HUES64 (cell line): ENCODE measurements around the gene APOBEC3G. TPM values are rescaled to one million over a fixed set of nuclear protein-coding genes. Genes with fewer than 3 reads are reported as not detected.
"Not testable (repeated sequence)": the region's sequence is repeated elsewhere in the genome, so short reads cannot be mapped to it uniquely, and the experiment has no call there.

Source experiments
- H3K27ac ChIP-seq: 2 replicates; pipeline ENCODE4 v1.7.0; 2013; ENCODE audit warnings: low read depth, low read length, inconsistent platforms
- H3K27me3 ChIP-seq: 2 replicates; pipeline ENCODE4 v1.6.1; 2013; ENCODE audit warnings: mild to moderate bottlenecking, low read length; ENCODE audit not compliant: insufficient read depth
- H3K36me3 ChIP-seq: 2 replicates; pipeline ENCODE4 v1.6.1; 2013; ENCODE audit warnings: mild to moderate bottlenecking, low read length; ENCODE audit not compliant: insufficient read depth
- H3K4me1 ChIP-seq: 2 replicates; pipeline ENCODE4 v1.6.1; 2013; ENCODE audit warnings: mild to moderate bottlenecking, low read length, moderate library complexity; ENCODE audit not compliant: insufficient read depth
- H3K4me3 ChIP-seq: 2 replicates; pipeline ENCODE4 v1.5.1; 2013; ENCODE audit warnings: mild to moderate bottlenecking, low read length, moderate library complexity
- H3K9ac ChIP-seq: 2 replicates; pipeline ENCODE4 v1.6.1; 2013; ENCODE audit warnings: mild to moderate bottlenecking, low read depth, low read length
- H3K9me3 ChIP-seq: 2 replicates; pipeline ENCODE4 v1.6.1; 2013; ENCODE audit warnings: low read depth, low read length; ENCODE audit not compliant: insufficient read depth
- WGBS: fragments of 150-250, 120-280 bp; methylation state at CpG from one replicate; pipeline ENCODE4 v1.1.7; 2013; ENCODE audit warnings: missing lambda C conversion rate; 5-methylcytosine and 5-hydroxymethylcytosine counted together
- polyA plus RNA-seq, 2 experiments: library from polyadenylated mRNA; stranded (reverse); fragments of 50-300 nt; gene quantifications; one replicate each; pipeline ENCODE4 v1.2.3, GENCODE V29; 2013

APOBEC3G gene
- 2.2 TPM for polyA plus RNA-seq (2013, experiment 1 of 2)
- polyA plus RNA-seq (2013, experiment 2 of 2), result 2.4 TPM

DNA sequence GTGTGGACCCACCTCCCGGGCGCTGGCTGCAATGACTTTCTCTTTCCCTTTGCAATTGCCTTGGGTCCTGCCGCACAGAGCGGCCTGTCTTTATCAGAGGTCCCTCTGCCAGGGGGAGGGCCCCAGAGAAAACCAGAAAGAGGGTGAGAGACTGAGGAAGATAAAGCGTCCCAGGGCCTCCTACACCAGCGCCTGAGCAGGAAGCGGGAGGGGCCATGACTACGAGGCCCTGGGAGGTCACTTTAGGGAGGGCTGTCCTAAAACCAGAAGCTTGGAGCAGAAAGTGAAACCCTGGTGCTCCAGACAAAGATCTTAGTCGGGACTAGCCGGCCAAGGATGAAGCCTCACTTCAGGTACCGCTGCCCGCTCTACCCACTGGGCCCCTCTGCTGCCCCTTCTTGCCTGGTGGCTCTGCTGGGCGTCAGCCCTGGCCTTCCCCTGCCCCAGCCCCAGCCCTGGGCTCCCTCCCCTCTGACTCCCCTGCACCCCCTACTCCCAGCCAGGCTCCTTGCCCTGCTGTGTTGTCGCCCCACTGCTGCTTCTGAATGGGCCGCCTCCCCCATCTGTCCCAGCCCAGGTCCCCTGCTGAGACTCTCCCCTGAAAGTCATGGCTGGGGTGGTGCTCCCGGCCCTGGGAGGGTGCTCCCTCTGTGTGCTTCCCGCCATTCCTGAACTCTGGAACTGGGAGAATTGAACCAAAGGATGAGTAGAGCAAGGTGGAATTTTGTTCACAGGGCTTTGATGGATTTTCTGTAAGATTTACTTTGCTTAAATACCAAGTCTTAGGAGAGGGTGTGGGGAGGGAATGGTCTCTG is at the start of gene APOBEC3G:
APOBEC3G (plus strand) TSS at position 250 of the 815 bp plus-strand sequence; CDS start at position 337, 87 bp downstream.
- not testable (repeated sequence) for H3K9ac ChIP-seq, H3K4me1 ChIP-seq, H3K27ac ChIP-seq, H3K27me3 ChIP-seq, H3K9me3 ChIP-seq, H3K36me3 ChIP-seq
- peak within 1 kb of the TSS; percentile 31 for H3K4me3 ChIP-seq
- 42% methylated on average over 13 of the region's 17 CpGs for WGBS

- Histone ChIP-seq H3K27ac (no peak overlapping the region), H3K4me1 (peaks cover 15% of the 10 kb centered on the region), H3K9ac (no peak overlapping the region), H3K36me3 (peaks cover 4% of the 10 kb centered on the region; the same call in 1 of the 2 replicates), H3K9me3 (no peaks in the 10 kb centered on the region), H3K4me3 (no peak overlapping the region), H3K27me3 (no peaks in the 10 kb centered on the region)
- WGBS, result 81% methylated on average over 4 of the region's 4 CpGs
Observed at GRCh38 chr22:39027717-39028116, 49.4 kb upstream of the APOBEC3G start.

DNA sequence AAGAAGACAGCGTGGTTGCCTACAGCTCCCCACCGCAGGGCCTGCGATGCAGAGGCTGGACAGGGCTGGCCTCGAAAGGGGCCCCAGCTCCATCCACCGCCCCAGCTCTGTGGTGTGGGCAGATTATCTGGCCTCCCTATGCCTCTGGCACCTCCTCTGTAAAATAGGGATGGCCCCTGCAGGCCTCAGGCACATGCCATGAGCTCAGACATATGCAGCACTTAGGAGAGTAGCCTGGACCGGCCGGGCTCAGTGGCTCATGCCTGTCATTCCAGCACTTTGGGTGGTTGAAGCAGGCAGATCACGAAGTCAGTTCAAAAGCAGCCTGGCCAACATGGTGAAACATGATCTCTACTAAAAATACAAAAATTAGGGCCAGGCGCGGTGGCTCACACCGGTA is 48.8 kb upstream of the APOBEC3G start:
- 87% methylated on average over 11 of the region's 11 CpGs for WGBS
- H3K9ac ChIP-seq, result no peak overlapping the region
- no peaks in the 10 kb centered on the region for H3K27me3 ChIP-seq
- H3K36me3 ChIP-seq, result peaks cover 4% of the 10 kb centered on the region; the same call in 1 of the 2 replicates
- H3K4me3 ChIP-seq, result no peak overlapping the region
- H3K27ac ChIP-seq, result no peak overlapping the region
- H3K9me3 ChIP-seq, result no peaks in the 10 kb centered on the region
- H3K4me1 ChIP-seq, result peaks cover 15% of the 10 kb centered on the region

DNA sequence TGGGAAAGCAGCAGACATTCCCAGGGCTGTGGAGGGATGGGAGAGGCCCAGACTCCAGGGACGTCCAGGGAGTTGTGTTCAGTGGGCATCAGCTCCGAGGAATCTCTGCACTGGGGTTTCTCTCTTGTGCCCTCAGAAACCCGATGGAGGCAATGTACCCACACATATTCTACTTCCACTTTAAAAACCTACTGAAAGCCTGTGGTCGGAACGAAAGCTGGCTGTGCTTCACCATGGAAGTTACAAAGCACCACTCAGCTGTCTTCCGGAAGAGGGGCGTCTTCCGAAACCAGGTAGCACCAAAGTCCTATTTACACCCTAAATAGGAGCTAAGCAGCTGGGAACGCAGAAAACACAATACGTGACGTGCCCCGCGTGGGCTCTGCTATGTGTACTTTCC is 47.8 kb upstream of the APOBEC3G start:
- no peak overlapping the region for H3K4me3 ChIP-seq
- WGBS, result 93% methylated on average over 13 of the region's 13 CpGs
- H3K27ac ChIP-seq, result no peak overlapping the region
- peaks cover 15% of the 10 kb centered on the region for H3K4me1 ChIP-seq
- no peaks in the 10 kb centered on the region for H3K27me3 ChIP-seq
- peaks cover 4% of the 10 kb centered on the region; the same call in 1 of the 2 replicates for H3K36me3 ChIP-seq
- no peaks in the 10 kb centered on the region for H3K9me3 ChIP-seq
- no peak overlapping the region for H3K9ac ChIP-seq

DNA sequence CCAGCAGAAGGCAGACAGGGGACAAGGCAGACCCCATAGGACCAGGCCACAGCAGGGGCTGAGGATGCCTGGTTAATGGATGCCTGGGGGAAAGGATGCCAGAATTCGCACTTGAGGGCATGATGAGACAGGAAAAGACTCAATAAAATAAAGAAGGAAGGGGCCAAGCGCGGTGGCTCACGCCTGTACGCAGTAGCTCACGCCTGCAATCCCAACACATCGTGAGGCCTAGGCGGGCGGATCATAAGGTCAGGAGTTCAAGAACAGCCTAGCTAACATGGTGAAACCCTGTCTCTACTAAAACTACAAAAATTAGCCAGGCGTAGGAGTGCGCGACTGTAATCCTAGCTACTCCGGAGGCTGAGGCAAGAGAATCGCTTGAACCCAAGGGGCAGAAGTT is 46.4 kb upstream of the APOBEC3G start:
- Histone ChIP-seq H3K4me1 (peaks cover 15% of the 10 kb centered on the region), H3K27ac (no peak overlapping the region), H3K4me3 (no peak overlapping the region), H3K9ac (no peak overlapping the region), H3K27me3 (no peaks in the 10 kb centered on the region), H3K36me3 (no peaks in the 10 kb centered on the region; the same call in 1 of the 2 replicates), H3K9me3 (no peaks in the 10 kb centered on the region)
- 95% methylated on average over 14 of the region's 14 CpGs for WGBS

DNA sequence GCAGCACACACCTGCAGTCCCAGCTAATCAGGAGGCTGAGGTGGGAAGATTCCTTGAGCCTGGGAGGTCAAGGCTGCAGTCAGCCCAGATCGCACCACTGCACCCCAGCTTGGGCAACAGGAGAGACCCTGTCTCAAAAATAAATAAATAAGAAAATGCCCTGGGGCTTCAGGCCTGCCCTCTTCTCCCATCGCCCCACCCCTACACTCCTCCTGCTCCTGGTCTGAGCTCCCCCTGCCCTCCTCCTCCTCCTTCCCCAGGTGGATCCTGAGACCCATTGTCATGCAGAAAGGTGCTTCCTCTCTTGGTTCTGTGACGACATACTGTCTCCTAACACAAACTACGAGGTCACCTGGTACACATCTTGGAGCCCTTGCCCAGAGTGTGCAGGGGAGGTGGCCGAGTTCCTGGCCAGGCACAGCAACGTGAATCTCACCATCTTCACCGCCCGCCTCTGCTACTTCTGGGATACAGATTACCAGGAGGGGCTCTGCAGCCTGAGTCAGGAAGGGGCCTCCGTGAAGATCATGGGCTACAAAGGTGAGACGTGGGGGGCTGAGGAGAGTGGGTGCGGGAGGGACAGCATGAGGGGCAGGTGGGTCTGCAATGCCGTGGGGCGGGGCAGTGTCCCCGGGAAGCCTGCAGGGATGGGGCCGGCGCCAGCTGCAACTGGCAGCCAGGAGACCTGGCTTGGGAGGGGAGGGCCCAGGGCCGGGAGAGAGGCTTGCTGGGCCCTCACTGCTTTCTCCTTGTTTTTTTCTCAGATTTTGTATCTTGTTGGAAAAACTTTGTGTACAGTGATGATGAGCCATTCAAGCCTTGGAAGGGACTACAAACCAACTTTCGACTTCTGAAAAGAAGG is 45.4 kb upstream of the APOBEC3G start:
- H3K9ac ChIP-seq, result 0 out of 2 replicates have a peak overlapping the region, but pooled peaks have one; percentile 31
- not testable (repeated sequence) for H3K27me3 ChIP-seq, H3K36me3 ChIP-seq, H3K9me3 ChIP-seq
- peak overlapping the region; percentile 35; the same call in 1 of the 2 replicates for H3K27ac ChIP-seq
- H3K4me3 ChIP-seq, result peak overlapping the region; percentile 38
- H3K4me1 ChIP-seq, result peaks cover 15% of the 10 kb centered on the region
- 39% methylated on average over 16 of the region's 18 CpGs for WGBS

DNA sequence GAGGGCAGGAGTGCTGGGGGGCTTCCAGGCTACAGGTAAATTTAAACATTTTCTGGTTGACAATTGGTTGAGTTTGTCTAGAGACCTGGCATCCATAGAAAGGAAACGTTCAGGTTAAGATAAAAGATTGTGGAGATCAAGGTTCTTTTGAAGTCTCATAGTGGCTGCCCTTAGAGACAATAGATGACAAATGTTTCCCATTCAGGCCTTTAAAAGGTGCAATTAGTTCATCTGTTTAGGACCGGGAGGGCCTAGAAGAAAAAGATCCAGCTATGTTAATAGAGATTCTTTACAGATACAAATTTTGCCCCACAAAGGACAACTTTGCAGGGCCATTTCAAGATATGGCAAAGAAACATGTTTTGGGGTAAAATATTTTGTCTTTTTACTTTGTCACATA is 40.0 kb upstream of the APOBEC3G start:
- not testable (repeated sequence) for H3K9me3 ChIP-seq, H3K4me3 ChIP-seq, H3K27ac ChIP-seq, H3K36me3 ChIP-seq, H3K9ac ChIP-seq, H3K27me3 ChIP-seq
- H3K4me1 ChIP-seq, result peaks cover 13% of the 10 kb centered on the region
- WGBS, result 24% methylated on average over 2 of the region's 2 CpGs

DNA sequence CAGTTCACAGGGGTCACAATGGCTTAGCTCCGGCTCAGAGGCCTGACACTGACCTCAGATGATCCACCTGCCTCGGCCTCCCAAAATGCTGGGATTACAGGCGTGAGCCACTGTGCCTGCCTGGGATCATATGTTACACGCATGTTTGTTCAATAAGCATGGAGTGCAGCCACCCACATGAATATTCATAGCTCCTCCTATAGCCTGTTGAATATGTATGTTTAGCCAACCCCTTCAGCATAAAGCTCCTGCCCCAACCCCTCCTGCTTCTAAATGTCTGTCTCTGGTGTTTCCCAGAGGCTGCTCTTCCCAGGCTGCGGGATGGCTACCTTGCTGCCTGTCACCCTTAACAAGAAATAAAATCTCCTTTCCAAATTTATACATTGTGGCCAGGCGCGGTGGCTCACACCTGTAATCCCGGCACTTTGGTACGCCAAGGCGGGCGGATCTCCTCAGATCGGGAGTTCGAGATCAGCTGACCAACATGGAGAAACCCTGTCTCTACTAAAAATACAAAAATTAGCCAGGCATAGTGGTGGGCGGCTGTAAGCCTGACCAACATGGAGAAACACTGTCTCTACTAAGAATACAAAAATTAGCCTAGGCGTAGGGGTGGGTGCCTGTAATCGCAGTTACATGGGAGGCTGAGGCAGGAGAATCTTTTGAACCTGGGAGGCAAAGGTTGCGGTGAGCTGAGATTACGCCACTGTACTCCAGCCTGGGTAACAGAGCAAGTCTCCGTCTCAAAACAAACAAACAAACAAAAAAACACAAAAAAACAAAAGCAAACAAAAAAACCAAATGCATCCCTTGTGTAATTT is 37.6 kb upstream of the APOBEC3G start:
- Histone ChIP-seq H3K9me3 (no peaks in the 10 kb centered on the region), H3K36me3 (no peaks in the 10 kb centered on the region), H3K4me1 (peaks cover 9% of the 10 kb centered on the region), H3K27ac (peak overlapping the region; percentile 60; the same call in 1 of the 2 replicates), H3K9ac (no peak overlapping the region; the same call in 1 of the 2 replicates), H3K4me3 (peak overlapping the region; percentile 52), H3K27me3 (no peaks in the 10 kb centered on the region)
- 84% methylated on average over 19 of the region's 19 CpGs for WGBS

GRCh38 chr22:39040155-39040537 is 36.9 kb upstream of the APOBEC3G start:
- not testable (repeated sequence) for H3K9ac ChIP-seq, H3K27me3 ChIP-seq, H3K4me1 ChIP-seq, H3K36me3 ChIP-seq, H3K9me3 ChIP-seq
- peak overlapping the region; percentile 52 for H3K4me3 ChIP-seq
- WGBS, result 18% methylated on average over 6 of the region's 14 CpGs
- peak overlapping the region; percentile 60; the same call in 1 of the 2 replicates for H3K27ac ChIP-seq

DNA sequence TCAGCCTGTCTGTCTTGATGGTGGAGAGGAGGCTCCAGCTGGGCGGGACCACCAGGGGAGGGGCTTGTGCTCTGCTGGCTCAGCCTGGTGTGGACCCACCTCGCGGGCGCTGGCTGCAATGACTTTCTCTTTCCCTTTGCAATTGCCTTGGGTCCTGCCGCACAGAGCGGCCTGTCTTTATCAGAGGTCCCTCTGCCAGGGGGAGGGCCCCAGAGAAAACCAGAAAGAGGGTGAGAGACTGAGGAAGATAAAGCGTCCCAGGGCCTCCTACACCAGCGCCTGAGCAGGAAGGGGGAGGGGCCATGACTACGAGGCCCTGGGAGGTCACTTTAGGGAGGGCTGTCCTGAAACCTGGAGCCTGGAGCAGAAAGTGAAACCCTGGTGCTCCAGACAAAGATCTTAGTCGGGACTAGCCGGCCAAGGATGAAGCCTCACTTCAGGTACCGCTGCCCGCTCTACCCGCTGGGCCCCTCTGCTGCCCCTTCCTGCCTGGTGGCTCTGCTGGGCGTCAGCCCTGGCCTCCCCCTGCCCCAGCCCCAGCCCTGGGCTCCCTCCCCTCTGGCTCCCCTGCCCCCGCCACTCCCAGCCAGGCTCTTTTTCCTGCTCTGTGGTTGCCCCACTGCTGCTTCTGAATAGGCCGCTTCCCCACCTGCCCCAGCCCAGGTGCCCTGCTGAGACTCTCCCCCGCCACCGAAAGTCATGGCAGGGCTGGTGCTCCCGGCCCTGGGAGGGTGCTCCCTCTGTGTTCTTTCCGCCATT is 36.4 kb upstream of the APOBEC3G start, which contains the start of gene APOBEC3F:
APOBEC3F (plus strand) TSS at position 327 of the 759 bp plus-strand sequence; CDS start at position 424, 97 bp downstream.
- H3K4me1 ChIP-seq, H3K9me3 ChIP-seq, H3K27me3 ChIP-seq, H3K36me3 ChIP-seq: not testable (repeated sequence)
- Histone ChIP-seq H3K4me3 (peak within 1 kb of the TSS; percentile 52), H3K27ac (peak within 1 kb of the TSS; percentile 84; the same call in 1 of the 2 replicates), H3K9ac (peak within 1 kb of the TSS; percentile 52)
- WGBS, result 3% methylated on average over 18 of the region's 21 CpGs
